NB4 (cell line): ENCODE data around the gene IFNLR1.

ENCODE experiments used
- CTCF ChIP-seq: IDR thresholded peaks from one replicate; pipeline ENCODE4 v1.5.1; 2012; ENCODE audit warnings: low read depth, low read length
- POLR2A ChIP-seq: IDR thresholded peaks from 2 replicates; pipeline ENCODE4 v1.6.1; 2011; ENCODE audit warnings: mild to moderate bottlenecking; ENCODE audit not compliant: insufficient read length; ENCODE audit errors: extremely low read depth

GRCh38 chr1:24210195-24210627, 23.1 kb upstream of the IFNLR1 start:
- TF ChIP-seq CTCF (no peak), POLR2A (no peak)
